Mucosa of descending colon (tissue), 3 donors: ENCODE data around the gene CAMK4. TPM values are rescaled to one million over a fixed set of nuclear protein-coding genes. Genes with fewer than 3 reads are reported as not detected.

Source experiments
- ATAC-seq: fragments of 200-7000 bp; cut with Tn5 transposase; one replicate; pipeline ENCODE4 v1.9.1; 2020; ENCODE audit warnings: mild to moderate bottlenecking, moderate library complexity
- DNase-seq, 3 donors: peaks; one replicate each; pipeline ENCODE4 v3.0.0-alpha.2; 2020
- H3K36me3 ChIP-seq: fragments of 200-600 bp; one replicate; pipeline ENCODE4 v1.8.0; 2021; ENCODE audit warnings: low read depth, mild to moderate bottlenecking
- H3K4me1 ChIP-seq: fragments of 200-600 bp; one replicate; pipeline ENCODE4 v1.8.0; 2021; ENCODE audit warnings: low read depth, mild to moderate bottlenecking
- H3K4me3 ChIP-seq: fragments of 200-600 bp; one replicate; pipeline ENCODE4 v1.8.0; 2021; ENCODE audit warnings: mild to moderate bottlenecking
- H3K9me3 ChIP-seq: fragments of 200-600 bp; one replicate; pipeline ENCODE4 v1.8.0; 2021; ENCODE audit warnings: mild to moderate bottlenecking
- intact Hi-C, 2 donors: fragments of 100-400 bp; cut with DNase I in 1 of 2; cut with micrococcal nuclease in 1 of 2; formaldehyde crosslinking; loops; one replicate each; pipeline versions ENCODE4 v1.11.0 to v1.11.1; 2022; cut with DNase I, micrococcal nuclease
- total RNA-seq, 3 donors: library from RNA; stranded (reverse); fragmentation: NEBNext Ultra II Directional in 2 of 3; extraction: Animal tissue kit (Norgen Biotek cat#: 25700) in 2 of 3; gene quantifications; one replicate each; pipeline versions ENCODE4 v1.2.1 to v1.2.4, GENCODE V29; 2021 to 2023
- TF ChIP-seq, protein P1 (sequence below): fragments of 200-600 bp; IDR thresholded peaks from one replicate; pipeline ENCODE4 v1.8.0; 2022; ENCODE audit warnings: antibody characterized with exemption, mild to moderate bottlenecking
- donor health status: DM: no; HTN: no; CAD: no; lungs with moderate emphysema.
- donor health status: DM: no; HTN: no; CAD: no.
- donor health status: DM: no; HTN: yes; CAD: no.

CAMK4 gene
- total RNA-seq, 3 donors from 2014 or later, result 2.0 to 5.5 (median 4.0) TPM

DNA sequence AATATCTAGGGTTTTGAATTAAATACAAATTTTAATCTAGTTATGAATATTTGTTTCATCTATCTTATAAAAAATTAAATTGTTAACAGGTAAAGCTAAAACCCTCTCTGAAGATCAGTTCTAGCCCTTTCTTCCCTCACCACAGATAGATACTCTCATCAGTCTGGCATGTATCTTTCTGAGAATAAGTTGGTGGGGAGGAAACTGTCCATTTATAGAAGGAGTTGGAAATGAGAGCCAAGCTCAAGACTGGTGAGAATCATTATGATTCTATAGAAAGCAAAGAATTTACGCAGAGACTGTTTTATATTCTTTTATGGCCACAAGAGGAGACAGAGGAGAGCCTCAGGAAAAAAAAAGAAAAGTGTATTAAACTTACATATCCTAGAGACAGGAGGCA lies 229.1 kb downstream of the CAMK4 start:
- ATAC-seq (no peak), DNase-seq (no peak)
- TF ChIP-seq, protein P1, sequence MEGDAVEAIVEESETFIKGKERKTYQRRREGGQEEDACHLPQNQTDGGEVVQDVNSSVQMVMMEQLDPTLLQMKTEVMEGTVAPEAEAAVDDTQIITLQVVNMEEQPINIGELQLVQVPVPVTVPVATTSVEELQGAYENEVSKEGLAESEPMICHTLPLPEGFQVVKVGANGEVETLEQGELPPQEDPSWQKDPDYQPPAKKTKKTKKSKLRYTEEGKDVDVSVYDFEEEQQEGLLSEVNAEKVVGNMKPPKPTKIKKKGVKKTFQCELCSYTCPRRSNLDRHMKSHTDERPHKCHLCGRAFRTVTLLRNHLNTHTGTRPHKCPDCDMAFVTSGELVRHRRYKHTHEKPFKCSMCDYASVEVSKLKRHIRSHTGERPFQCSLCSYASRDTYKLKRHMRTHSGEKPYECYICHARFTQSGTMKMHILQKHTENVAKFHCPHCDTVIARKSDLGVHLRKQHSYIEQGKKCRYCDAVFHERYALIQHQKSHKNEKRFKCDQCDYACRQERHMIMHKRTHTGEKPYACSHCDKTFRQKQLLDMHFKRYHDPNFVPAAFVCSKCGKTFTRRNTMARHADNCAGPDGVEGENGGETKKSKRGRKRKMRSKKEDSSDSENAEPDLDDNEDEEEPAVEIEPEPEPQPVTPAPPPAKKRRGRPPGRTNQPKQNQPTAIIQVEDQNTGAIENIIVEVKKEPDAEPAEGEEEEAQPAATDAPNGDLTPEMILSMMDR, result no peak
- Histone ChIP-seq H3K36me3 (no peaks in the 10 kb centered on the region), H3K9me3 (no peaks in the 10 kb centered on the region), H3K4me1 (no peaks in the 10 kb centered on the region), H3K4me3 (no peak overlapping the region)
- intact Hi-C loops, result no loop called here

DNA sequence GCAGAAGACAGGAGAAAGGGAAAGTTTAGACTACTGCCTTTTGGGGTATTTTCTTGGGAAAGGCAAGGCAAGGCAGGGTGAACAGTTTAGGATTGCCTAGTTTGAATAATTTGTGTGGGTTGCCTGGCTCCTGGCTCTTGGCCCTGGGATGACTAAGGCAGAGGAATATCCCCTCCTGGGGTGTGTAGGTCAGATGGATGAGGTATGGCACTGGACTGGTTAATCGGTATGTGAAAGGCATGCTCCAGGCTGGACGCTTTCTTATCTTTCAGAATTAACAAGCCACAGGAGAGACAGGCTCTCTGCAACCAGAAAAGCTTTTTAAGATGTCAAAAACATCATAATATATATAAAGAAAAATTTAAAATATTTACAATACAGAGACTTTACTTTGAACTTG lies 229.6 kb downstream of the CAMK4 start:
- TF ChIP-seq, protein P1, result no peak
- DNase-seq (no peak), ATAC-seq (no peak)
- no peaks in the 10 kb centered on the region for H3K36me3 ChIP-seq
- intact Hi-C loops, result no loop called here
- H3K4me3 ChIP-seq, result no peak overlapping the region
- H3K4me1 ChIP-seq, result no peaks in the 10 kb centered on the region
- H3K9me3 ChIP-seq, result no peaks in the 10 kb centered on the region

DNA sequence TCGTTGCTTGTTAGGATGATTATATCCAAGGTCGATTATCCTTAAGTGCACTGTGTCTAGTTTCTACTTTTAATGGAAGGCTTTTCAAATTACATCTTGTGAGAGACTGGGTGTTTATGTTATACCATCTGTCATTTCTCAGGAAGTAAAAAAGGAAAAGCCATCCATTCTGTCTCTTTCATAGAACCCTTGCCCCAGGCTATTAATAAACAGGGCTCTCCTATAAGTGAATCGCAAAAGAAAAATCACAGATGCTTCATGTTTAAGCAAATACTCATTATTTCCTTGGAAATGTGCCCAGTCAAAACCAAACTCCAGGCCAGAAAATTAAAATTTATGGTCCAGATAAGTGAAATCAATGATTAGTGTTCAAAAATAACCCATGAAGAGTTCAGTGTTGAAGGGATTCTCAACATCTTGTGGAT lies 230.0 kb downstream of the CAMK4 start:
- Histone ChIP-seq H3K36me3 (no peaks in the 10 kb centered on the region), H3K4me1 (no peaks in the 10 kb centered on the region), H3K4me3 (no peak overlapping the region), H3K9me3 (no peaks in the 10 kb centered on the region)
- intact Hi-C loops, result no loop called here
- TF ChIP-seq, protein P1, result no peak
- no peak for DNase-seq
- no peak for ATAC-seq

DNA sequence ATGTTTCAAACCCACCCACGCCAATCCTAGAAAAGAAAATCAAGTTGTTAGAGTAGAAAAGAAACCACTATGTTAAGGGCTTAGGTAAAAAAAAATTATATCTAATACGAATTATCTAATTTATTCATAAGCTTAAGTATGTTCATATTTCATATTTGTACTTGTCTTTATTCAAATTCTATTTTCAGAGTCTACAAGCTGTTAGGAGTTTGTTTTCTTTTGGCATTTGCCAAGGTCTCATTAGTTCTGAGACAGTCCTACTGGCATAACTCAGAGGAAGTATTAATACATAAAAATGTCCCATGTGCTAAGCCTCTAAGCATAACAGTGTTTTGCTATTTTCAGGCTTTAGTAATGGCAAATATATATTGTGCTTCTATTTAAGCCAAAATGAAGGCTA lies 230.6 kb downstream of the CAMK4 start:
- TF ChIP-seq, protein P1, result no peak
- Histone ChIP-seq H3K4me1 (no peaks in the 10 kb centered on the region), H3K9me3 (no peaks in the 10 kb centered on the region), H3K36me3 (no peaks in the 10 kb centered on the region), H3K4me3 (no peak overlapping the region)
- ATAC-seq (no peak), DNase-seq (no peak)
- intact Hi-C loops, result no loop called here

DNA sequence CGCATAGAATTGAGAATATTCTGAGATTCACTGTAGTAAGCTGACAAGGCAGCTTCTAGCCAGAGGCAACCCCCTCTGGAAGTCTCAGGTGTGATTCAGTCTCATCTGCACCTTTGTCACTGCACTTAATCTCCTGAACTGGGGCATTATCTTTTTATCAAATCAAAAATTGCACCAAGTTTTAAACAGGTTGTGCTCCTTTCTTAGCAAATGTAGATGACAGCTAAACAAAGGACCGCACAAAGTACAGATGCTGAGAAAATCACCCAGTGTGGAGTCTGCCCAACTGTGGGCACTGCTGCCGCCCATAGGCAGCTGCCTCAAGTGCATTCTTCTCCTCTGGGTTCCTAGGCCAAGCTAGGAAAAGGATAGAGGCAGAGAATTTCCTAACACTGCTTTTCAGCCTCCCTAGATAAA lies 237.1 kb downstream of the CAMK4 start:
- ATAC-seq (peak; percentile 42), DNase-seq (no peak)
- intact Hi-C loops, result no loop called here
- no peaks in the 10 kb centered on the region for H3K9me3 ChIP-seq
- TF ChIP-seq, protein P1, result no peak
- no peak overlapping the region for H3K4me3 ChIP-seq
- no peaks in the 10 kb centered on the region for H3K36me3 ChIP-seq
- H3K4me1 ChIP-seq, result no peaks in the 10 kb centered on the region

DNA sequence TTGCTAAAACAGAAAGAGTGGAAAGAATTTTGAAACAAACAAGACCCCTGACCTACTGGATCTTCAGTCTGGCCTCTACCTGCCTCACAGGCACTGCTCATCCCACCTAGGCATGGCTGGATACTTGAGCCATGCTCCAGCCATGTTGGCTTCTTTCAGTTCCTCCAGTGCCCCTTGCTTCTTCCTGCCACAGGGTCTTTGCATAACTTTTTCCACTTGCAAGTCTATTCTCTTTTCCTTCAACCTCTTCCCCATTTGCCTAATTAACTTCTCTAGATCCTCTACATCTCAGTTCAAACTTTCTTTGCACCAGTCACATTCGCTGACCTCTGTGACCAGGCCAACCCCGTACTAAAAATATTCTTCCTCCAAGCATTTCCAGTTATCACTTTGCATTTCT lies 237.8 kb downstream of the CAMK4 start:
- TF ChIP-seq, protein P1, result no peak
- H3K36me3 ChIP-seq, result no peaks in the 10 kb centered on the region
- intact Hi-C loops, result no loop called here
- DNase-seq (no peak), ATAC-seq (no peak)
- no peaks in the 10 kb centered on the region for H3K9me3 ChIP-seq
- H3K4me1 ChIP-seq, result no peaks in the 10 kb centered on the region
- H3K4me3 ChIP-seq, result no peak overlapping the region
